HG02610 (cell line): Measurements from ENCODE around the gene TNS2.
A peak's percentile ranks its signal among the peaks of the same experiment; 100 is the strongest.
"Not testable (repeated sequence)": the region's sequence is repeated elsewhere in the genome, so short reads cannot be mapped to it uniquely, and the experiment has no call there.

ENCODE experiments used
- ATAC-seq: cut with Tn5 transposase; IDR thresholded peaks from one replicate; pipeline ENCODE4 v1.9.1; 2021; ENCODE audit warnings: mild to moderate bottlenecking, moderate library complexity; ENCODE audit not compliant: unreplicated experiment

The TNS2 gene

DNA sequence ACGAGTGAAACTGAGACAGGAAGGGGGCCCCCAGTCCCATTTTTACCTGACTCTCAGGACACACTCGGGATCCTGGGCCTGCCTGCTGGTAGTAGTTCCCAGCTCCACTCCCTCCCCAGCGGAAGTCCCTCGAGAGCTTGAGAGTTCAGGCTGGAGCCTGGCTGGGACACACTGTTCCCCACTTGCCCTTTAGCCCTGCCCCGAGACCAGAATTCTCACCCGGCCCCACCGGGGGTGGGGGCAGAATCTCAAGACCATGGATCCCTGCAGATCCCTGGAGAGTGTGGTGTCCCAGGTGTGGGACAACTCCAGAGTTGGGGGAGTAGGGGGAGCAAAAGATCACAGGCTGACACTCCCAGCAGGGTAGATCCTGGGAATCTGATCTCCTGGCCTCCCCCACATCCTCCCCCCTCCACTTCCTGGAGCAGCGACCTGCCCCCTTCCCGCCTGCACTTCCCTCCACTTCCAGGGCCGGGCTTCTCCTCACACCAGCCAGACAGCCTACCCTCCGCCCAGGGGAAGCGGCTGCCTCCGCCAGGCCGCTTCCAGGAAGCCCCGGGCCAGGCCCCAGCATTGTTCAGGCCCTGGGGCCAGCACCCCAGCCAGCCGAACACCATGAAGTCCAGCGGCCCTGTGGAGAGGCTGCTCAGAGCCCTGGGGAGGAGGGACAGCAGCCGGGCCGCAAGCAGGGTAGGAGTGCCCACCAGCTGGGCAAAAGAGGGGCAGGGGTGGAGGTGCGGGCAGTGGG is at the start of gene TNS2:
TNS2 (plus strand) TSS at position 495 of the 748 bp plus-strand sequence; CDS start at position 616, 121 bp downstream.
- ATAC-seq, result no peak

DNA sequence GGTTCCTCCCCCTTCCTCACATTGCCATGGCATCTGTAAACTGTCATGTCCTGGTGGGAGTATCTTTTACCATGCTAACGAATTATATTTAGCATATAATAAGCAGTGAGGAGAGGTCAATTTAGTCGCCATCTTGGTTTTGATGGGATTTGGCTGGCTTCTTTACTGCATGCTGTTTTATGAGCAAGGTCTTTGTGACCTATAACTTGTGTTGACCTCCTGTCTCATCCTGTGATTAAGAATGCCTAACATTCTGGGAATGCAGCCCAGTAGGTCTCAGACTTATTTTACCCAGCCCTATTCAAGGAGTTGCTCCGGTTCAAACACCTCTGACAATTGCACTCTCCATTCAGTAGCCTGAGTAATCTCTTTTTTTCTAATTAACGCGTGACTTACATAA is 45.7 kb upstream of the TNS2 start:
- ATAC-seq, result no peak

DNA sequence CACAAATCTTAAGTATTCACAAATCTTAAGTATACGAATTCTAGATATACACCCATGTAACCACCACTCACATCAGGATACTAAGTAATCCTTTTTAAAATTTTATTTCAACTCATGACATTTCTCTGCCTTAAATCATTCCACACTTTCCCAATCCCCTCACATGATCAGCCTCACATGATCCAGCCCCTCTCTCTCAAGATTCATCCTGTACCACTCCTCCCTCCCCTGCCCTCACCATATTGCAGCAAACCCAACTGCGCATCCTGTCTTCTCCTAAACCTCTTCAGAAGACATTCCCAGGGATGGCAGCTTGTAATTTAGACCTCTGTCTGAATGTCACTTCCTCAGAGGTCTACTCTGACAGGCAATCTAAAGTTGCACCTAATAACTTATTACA is 45.3 kb upstream of the TNS2 start:
- no peak for ATAC-seq

DNA sequence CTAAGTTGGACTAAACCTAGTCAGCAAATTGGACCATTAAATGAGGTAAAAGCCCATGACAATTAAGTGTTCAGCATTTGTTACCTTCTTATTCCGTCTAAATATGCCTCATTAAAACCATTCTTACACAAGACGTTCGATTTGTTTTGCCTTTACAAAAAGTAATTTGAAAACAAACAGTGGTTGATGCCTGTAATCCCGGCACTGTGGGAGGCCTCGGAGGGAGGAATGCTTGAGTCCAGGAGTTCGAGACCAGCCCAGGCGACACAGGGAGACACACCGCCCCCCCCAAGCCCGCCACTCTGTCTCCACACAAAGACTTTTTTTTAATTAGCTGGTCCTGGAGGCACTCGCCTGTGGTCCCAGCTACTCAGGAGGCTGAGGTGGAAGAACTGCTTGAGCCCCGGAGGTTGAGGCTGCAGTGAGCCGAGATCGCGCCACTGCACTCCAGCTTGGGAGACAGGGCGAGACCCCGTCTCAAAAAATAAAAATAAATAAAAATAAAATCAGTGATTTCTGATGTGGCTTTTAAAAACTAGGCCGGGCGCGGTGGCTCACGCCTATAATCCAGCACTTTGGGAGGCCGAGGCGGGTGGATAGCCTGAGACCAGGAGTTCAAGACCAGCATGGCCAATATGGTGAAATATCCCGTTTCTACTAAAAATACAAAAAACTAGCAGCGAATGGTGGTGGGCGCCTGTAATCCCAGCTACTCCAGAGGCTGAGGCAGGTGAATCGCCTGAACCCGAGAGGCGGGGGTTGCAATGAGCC is 44.5 kb upstream of the TNS2 start:
- no peak for ATAC-seq

DNA sequence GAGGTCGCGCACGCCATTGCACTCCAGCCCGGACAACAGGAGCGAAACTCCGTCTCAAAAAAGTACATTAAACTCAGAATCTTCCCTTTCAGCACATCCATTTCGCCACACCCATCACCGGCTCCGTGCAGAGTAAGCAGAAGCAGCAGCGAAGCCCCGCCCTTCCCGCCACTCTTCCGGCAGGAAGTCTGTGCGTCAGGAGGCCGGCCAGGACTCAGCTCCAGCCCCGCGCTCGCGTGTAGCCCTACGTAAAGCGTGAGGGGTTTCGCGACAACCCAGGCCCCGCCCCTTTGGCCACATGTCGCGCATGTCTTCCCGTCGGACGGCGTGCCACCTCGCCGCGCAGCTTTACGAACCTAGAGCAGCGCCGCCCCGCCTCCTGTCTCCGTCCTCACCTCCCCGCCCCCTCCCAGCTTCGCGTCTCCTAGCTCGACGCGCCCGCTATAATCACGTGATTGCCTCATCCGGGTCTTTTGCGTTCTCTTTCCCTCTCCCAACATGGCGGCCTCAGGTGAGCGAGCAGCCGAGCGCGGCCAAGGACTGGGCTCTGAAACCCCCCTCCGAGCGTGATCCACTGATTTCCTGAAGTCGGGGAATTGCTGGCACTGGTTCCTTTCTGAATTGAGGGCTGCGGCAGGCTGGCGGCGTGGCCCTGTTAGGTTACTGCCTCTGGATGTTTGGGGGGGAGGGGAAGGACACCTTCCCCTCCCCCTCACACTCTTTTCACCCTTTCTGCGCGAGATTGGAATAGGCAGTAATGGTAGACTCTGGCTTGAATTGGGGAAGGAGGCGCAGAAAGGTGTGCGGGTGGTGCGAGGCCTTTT is 43.7 kb upstream of the TNS2 start, which contains the start of gene EIF4B:
EIF4B (plus strand) TSS at position 471 of the 824 bp plus-strand sequence; CDS start at position 499, 28 bp downstream.
- peak; percentile 95 for ATAC-seq

GRCh38 chr12:53006810-53007309 is 43.0 kb upstream of the TNS2 start:
- no peak for ATAC-seq

GRCh38 chr12:53007343-53007742 is 42.5 kb upstream of the TNS2 start:
- ATAC-seq, result no peak

DNA sequence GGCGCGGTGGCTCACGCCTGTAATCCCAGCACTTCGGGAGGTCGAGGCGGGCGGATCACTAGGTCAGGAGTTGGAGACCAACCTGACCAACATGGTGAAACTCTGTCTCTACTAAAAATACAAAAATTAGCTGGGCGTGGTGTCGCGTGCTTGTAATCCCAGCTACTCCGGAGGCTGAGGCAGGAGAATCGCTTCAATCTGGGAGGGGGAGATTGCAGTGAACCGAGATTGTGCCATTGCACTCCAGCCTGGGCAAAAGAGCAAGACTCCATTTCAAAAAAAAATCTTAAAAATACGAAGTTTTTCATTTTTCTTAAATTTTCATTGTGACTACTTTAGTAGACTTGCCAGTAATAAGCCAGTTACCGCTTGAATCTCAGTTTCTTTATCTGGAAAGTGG is 41.1 kb upstream of the TNS2 start:
- not testable (repeated sequence) for ATAC-seq

DNA sequence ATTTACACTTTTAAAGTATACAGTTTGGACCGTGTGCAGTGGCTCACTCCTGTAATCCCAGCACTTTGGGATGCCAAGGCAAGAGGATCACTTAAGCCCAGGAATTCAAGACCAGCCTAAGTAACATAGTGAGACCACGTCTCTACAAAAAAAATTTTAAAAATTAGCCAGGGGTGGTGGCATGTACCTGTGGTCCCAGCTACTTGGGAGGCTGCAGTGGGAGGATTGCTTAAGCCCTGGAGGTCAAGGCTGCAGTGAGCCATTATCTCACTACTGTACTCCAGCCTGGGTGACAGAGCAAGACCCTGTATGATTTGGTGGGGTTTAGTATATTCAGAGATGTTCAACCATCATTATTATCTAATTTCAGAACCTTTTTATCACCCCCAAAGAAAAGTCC is 38.9 kb upstream of the TNS2 start:
- no peak for ATAC-seq

DNA sequence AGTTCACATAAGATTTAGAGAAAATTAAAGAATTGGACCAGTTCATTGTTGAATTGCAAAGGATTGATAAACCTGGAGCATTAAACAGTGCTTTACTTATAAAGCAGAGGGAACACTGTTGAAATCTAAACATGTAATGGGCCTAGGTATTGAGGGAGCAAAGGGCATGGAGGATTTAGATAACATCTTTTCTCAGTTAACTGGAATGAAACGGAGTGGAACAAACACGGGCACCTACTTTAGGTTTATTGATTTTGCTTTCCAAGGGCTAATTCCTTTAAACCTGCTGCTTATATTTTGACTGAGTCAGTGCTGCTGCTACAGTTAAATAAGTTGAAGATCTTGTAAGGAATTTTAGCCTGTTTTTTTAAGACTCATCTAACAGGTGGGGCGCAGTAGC is 38.0 kb upstream of the TNS2 start:
- no peak for ATAC-seq

GRCh38 chr12:53012928-53013327 is 36.9 kb upstream of the TNS2 start:
- ATAC-seq, result no peak

DNA sequence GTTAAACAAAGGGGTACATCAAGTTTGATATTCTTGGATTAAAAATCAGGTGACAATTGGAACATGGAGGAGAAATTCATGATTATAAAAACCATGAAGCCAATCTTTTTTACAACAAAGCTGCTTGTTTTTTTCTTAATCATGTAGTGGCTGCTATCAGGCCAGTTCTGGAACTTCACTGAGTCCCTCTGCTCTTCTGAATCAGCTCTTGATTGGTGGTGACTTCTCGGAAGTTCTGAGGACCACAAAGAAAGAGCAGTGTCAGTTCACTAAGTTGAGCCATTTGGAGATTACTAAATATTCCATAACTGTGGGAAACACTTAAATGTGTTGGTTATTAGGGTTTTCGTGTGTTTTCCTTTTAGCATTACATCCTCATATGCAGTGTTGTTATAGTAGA is 35.2 kb upstream of the TNS2 start:
- no peak for ATAC-seq

- ATAC-seq, result no peak
Observed at GRCh38 chr12:53025250-53025649, 24.6 kb upstream of the TNS2 start.

DNA sequence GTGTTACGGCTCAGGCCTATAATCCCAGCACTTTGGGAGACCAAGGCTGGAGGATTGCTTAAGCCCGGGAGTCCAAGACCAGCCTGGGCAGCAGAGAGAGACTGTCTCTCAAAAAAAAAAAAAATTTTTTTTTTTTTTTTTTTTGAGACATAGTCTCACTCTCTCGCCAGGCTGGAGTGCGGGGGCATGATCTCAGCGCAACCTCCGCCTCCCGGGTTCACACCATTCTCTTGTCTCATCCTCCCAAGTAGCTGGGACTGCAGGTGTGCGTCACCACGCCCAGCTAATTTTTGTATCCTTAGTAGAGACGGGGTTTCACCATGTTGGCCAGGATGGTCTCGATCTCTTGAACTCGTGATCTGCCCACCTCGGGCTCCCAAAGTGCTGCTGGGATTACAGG is 22.9 kb upstream of the TNS2 start:
- ATAC-seq, result not testable (repeated sequence)

DNA sequence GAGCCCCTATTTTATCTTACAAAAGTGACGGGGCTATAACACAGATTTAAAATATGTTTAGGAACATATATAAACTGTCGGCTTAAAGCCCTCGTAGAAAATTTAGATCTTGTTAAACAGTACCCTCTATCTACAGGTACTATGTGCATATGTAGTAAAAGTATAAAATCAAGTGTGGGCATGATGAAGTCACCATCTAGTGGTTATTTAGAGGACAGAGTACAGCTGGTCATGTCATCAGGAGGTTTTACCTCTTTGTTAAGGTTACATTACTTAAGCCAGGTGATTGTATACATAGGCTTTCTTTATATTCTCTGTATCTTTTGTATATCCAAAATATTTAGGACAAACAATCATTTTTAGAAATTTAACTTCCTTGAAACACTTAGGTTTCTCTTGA is 18.2 kb upstream of the TNS2 start:
- ATAC-seq, result no peak

- not testable (repeated sequence) for ATAC-seq
Observed at GRCh38 chr12:53033832-53034231, 16.0 kb upstream of the TNS2 start.

- ATAC-seq, result no peak
Observed at GRCh38 chr12:53034459-53034858, 15.4 kb upstream of the TNS2 start.

- ATAC-seq, result no peak
Observed at GRCh38 chr12:53036802-53037201, 13.1 kb upstream of the TNS2 start.

GRCh38 chr12:53039851-53040250 is 10.0 kb upstream of the TNS2 start:
- no peak for ATAC-seq

DNA sequence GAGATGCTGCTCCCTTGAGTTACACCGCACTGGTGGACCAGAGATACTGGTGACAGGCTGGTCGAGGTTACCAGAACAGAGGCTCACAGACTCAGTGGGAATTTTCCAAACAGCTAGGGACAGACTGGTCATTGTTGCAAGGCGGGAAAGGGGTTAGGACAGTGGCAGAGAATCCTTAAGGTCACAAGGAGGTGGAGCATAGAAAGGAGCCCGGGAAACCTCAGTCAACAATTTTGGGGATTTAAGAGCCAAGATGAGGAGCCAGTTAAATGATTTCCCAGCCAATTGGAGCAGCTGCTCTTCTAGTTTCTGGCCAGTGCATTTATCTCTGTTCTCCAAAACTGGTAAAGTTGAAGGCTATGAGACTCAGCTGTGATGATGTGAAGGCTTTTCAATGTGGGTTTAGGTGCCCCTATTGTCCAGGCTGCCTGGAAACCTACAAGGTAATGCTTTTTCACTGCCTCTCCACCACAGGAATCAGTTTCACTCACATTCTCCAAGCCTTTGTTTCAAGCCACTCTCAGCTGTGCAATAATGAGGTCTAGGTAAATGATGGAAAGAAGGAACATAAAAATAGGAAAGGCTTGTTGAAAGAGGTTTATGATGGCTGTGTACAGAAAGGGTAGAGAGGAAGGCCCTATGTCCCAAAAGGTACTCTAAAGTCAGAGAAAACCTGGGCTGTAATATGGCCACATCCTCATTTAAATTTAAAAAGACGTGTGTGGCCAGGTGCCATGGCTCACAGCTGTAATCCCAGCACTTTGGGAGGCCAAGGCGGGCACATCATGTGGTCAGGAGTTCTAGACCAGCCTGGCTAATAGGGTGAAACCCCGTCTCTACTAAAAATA is 7.0 kb upstream of the TNS2 start:
- ATAC-seq, result no peak
